ENCODE data around the gene ZNF254. TPM values are rescaled to one million over a fixed set of nuclear protein-coding genes. Genes with fewer than 3 reads are reported as not detected.

Gene ZNF254
- total and polyA plus RNA-seq, 9 of the 15 experiments (the other 6 are each of a cell fraction or from before 2014, with no cell fraction given), result 10.7 to 22.1 (median 14.2) TPM

DNA sequence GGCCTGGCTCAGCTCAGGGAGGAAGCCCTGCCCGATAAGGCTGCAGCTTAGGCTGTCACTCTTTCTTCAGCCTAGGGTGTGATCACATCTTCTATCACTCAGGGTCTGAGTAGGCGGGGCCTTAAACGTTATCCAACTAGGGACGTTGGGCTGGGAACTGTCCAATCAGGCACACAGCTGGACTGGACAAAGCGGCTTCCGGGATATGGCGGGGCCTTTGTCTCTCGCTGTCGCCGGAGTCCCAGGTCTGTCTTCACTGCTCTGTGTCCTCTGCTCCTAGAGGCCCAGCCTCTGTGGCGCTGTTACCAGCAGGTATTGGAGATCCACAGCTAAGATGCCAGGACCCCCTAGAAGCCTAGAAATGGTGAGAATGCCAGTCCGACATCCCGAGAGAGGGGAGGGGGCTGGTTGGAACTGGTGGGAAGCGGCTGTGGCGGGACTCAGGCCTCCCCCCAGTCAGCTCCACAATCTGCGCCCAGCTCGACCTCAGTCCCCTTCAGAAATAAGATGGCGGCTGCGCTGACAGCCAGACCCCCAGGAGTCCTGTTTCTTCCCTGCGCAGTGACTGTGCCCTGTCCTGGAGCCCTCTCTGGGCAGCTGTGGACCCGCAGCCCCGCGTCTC, at the start of gene ZNF254 (continued):
- TF ChIP-seq, protein P1, sequence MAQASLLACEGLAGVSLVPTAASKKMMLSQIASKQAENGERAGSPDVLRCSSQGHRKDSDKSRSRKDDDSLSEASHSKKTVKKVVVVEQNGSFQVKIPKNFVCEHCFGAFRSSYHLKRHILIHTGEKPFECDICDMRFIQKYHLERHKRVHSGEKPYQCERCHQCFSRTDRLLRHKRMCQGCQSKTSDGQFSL (CRISPR knock-in tag; IDR thresholded peaks at IDR 0.05), result 0 out of 2 replicates have a peak, but pooled peaks have one; percentile 20
- TF ChIP-seq, protein P1 (tag; IDR thresholded peaks at IDR 0.05), result no peak
- TF ChIP-seq, protein P2, sequence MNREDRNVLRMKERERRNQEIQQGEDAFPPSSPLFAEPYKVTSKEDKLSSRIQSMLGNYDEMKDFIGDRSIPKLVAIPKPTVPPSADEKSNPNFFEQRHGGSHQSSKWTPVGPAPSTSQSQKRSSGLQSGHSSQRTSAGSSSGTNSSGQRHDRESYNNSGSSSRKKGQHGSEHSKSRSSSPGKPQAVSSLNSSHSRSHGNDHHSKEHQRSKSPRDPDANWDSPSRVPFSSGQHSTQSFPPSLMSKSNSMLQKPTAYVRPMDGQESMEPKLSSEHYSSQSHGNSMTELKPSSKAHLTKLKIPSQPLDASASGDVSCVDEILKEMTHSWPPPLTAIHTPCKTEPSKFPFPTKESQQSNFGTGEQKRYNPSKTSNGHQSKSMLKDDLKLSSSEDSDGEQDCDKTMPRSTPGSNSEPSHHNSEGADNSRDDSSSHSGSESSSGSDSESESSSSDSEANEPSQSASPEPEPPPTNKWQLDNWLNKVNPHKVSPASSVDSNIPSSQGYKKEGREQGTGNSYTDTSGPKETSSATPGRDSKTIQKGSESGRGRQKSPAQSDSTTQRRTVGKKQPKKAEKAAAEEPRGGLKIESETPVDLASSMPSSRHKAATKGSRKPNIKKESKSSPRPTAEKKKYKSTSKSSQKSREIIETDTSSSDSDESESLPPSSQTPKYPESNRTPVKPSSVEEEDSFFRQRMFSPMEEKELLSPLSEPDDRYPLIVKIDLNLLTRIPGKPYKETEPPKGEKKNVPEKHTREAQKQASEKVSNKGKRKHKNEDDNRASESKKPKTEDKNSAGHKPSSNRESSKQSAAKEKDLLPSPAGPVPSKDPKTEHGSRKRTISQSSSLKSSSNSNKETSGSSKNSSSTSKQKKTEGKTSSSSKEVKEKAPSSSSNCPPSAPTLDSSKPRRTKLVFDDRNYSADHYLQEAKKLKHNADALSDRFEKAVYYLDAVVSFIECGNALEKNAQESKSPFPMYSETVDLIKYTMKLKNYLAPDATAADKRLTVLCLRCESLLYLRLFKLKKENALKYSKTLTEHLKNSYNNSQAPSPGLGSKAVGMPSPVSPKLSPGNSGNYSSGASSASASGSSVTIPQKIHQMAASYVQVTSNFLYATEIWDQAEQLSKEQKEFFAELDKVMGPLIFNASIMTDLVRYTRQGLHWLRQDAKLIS (CRISPR knock-in tag; IDR thresholded peaks at IDR 0.05), result no peak
- TF ChIP-seq CREM (IDR thresholded peaks at IDR 0.05; ENCODE audit: low read depth) (0 out of 2 replicates have a peak, but pooled peaks have one; percentile 26), NCOA4 (IDR thresholded peaks at IDR 0.05; ENCODE audit: partially characterized antibody) (no peak), STAG1 (CRISPR knock-in tag; IDR thresholded peaks at IDR 0.05; ENCODE audit: borderline replicate concordance) (no peak), NCOR1 (IDR thresholded peaks at IDR 0.05) (no peak), RBM17 (IDR thresholded peaks at IDR 0.05; ENCODE audit: borderline replicate concordance, low read depth, low read length) (no peak), TAF9B (IDR thresholded peaks at IDR 0.05; ENCODE audit: partially characterized antibody) (peak; percentile 78), RAD21 (CRISPR knock-in tag; conservative IDR thresholded peaks at IDR 0.05 in 1 of 2, IDR thresholded peaks at IDR 0.05 in 1 of 2) (no peak), ZNF507 (tag; conservative IDR thresholded peaks at IDR 0.05) (no peak), ZNF212 (CRISPR knock-in tag; IDR thresholded peaks at IDR 0.05) (no peak), RB1 (IDR thresholded peaks at IDR 0.05; ENCODE audit: low read depth) (no peak), SP2 (IDR thresholded peaks at IDR 0.05; ENCODE audit: extremely low read depth, low read depth, low read length, poor library complexity, severe bottlenecking) (no peak)
- TF ChIP-seq, protein P3, sequence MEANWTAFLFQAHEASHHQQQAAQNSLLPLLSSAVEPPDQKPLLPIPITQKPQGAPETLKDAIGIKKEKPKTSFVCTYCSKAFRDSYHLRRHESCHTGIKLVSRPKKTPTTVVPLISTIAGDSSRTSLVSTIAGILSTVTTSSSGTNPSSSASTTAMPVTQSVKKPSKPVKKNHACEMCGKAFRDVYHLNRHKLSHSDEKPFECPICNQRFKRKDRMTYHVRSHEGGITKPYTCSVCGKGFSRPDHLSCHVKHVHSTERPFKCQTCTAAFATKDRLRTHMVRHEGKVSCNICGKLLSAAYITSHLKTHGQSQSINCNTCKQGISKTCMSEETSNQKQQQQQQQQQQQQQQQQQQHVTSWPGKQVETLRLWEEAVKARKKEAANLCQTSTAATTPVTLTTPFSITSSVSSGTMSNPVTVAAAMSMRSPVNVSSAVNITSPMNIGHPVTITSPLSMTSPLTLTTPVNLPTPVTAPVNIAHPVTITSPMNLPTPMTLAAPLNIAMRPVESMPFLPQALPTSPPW (CRISPR knock-in tag; IDR thresholded peaks at IDR 0.05), result peak; percentile 68; the same call in 1 of the 2 replicates
- TF ChIP-seq, protein P4, sequence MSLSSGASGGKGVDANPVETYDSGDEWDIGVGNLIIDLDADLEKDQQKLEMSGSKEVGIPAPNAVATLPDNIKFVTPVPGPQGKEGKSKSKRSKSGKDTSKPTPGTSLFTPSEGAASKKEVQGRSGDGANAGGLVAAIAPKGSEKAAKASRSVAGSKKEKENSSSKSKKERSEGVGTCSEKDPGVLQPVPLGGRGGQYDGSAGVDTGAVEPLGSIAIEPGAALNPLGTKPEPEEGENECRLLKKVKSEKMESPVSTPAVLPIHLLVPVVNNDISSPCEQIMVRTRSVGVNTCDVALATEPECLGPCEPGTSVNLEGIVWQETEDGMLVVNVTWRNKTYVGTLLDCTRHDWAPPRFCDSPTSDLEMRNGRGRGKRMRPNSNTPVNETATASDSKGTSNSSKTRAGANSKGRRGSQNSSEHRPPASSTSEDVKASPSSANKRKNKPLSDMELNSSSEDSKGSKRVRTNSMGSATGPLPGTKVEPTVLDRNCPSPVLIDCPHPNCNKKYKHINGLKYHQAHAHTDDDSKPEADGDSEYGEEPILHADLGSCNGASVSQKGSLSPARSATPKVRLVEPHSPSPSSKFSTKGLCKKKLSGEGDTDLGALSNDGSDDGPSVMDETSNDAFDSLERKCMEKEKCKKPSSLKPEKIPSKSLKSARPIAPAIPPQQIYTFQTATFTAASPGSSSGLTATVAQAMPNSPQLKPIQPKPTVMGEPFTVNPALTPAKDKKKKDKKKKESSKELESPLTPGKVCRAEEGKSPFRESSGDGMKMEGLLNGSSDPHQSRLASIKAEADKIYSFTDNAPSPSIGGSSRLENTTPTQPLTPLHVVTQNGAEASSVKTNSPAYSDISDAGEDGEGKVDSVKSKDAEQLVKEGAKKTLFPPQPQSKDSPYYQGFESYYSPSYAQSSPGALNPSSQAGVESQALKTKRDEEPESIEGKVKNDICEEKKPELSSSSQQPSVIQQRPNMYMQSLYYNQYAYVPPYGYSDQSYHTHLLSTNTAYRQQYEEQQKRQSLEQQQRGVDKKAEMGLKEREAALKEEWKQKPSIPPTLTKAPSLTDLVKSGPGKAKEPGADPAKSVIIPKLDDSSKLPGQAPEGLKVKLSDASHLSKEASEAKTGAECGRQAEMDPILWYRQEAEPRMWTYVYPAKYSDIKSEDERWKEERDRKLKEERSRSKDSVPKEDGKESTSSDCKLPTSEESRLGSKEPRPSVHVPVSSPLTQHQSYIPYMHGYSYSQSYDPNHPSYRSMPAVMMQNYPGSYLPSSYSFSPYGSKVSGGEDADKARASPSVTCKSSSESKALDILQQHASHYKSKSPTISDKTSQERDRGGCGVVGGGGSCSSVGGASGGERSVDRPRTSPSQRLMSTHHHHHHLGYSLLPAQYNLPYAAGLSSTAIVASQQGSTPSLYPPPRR (CRISPR knock-in tag; IDR thresholded peaks at IDR 0.05; ENCODE audit: borderline replicate concordance), result no peak

Measured in K562 (cell line).